ENCODE measurements around the gene GALNT2. TPM values are rescaled to one million over a fixed set of nuclear protein-coding genes. Genes with fewer than 3 reads are reported as not detected.
A peak's percentile ranks its signal among the peaks of the same experiment; 100 is the strongest.

GALNT2 gene
- total and polyA plus RNA-seq, 7 donors, result 43.7 to 88.7 (median 75.7) TPM

DNA sequence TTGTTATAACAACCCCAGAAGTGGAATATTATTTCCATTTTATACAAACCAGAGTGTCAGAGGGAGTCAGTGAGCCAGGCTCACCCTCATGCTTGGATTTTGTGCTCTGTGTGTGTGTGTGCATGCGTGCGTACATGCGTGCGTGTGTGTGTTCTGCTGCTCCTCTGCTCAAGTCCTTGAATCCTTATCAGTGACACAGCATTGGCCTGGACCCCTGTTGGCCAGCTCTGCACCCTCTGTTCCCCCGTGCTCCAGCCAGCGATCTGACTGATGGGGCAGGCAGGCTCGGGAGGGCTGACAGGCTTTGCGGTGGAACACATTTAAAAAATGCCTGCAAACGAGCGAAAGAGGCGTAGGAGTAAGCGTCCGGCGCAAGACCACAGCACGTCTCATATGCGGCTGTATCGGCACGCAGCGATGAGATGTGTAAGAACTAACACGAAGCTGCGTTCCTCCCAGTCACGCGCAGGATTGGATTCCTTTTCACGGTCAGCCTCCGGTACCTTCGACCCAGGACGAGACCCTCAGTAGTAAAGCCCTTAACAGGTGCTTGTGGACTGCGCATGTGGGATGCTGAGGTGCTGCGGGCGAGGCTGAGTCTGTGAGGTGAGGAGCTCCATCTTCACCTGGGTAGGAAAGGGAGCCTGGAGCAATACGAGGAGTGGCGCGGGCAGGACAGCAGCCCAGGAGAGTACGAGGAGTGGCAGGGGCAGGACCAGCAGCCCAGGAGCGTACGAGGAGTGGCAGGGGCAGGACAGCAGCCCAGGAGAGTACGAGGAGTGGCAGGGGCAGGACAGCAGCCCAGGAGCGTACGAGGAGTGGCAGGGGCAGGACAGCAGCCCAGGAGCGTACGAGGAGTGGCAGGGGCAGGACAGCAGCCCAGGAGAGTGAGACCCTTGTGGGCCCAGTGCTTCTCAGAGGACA is 130.9 kb downstream of the GALNT2 start:
- WGBS, 3 donors, result 93 to 94% (median 93%) methylated on average over 41 of the region's 41 CpGs
- peaks cover 21% of the 10 kb centered on the region for H3K4me1 ChIP-seq
- H3K27ac ChIP-seq, result no peak overlapping the region
- DNase-seq, result no peak
- ATAC-seq, result no peak
- H3K9me3 ChIP-seq, result no peaks in the 10 kb centered on the region
- no peak overlapping the region for H3K4me3 ChIP-seq
- peaks cover 0 to 5% of the 10 kb centered on the region in 2 donors for H3K36me3 ChIP-seq (ENCODE audit: insufficient read depth in 1 of 2, low read depth in 1 of 2)
- no peaks in the 10 kb centered on the region for H3K27me3 ChIP-seq (ENCODE audit: insufficient read depth in 3 of 3, low read length in 2 of 3)
- TF ChIP-seq, protein P1, sequence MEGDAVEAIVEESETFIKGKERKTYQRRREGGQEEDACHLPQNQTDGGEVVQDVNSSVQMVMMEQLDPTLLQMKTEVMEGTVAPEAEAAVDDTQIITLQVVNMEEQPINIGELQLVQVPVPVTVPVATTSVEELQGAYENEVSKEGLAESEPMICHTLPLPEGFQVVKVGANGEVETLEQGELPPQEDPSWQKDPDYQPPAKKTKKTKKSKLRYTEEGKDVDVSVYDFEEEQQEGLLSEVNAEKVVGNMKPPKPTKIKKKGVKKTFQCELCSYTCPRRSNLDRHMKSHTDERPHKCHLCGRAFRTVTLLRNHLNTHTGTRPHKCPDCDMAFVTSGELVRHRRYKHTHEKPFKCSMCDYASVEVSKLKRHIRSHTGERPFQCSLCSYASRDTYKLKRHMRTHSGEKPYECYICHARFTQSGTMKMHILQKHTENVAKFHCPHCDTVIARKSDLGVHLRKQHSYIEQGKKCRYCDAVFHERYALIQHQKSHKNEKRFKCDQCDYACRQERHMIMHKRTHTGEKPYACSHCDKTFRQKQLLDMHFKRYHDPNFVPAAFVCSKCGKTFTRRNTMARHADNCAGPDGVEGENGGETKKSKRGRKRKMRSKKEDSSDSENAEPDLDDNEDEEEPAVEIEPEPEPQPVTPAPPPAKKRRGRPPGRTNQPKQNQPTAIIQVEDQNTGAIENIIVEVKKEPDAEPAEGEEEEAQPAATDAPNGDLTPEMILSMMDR (IDR thresholded peaks at IDR 0.05), result no peak
- intact Hi-C loops (cut with DNase I), result loop anchor here in 1 of 2 donors (10.0 kb wide), 1 partner anchor 343 kb away; no protein-coding TSS in a partner anchor

- H3K4me3 ChIP-seq, result no peak overlapping the region
- no peaks in the 10 kb centered on the region for H3K27me3 ChIP-seq (ENCODE audit: insufficient read depth in 3 of 3, low read length in 2 of 3)
- ATAC-seq, result no peak
- peaks cover 25% of the 10 kb centered on the region for H3K4me1 ChIP-seq
- no peaks in the 10 kb centered on the region for H3K9me3 ChIP-seq
- H3K27ac ChIP-seq, result no peak overlapping the region
- H3K36me3 ChIP-seq (ENCODE audit: insufficient read depth in 1 of 2, low read depth in 1 of 2), result peaks cover under 1 to 14% of the 10 kb centered on the region in 2 donors
- intact Hi-C loops (cut with DNase I), result loop anchor here in 1 of 2 donors (10.0 kb wide), 1 partner anchor 344 kb away; no protein-coding TSS in a partner anchor
- no peak for DNase-seq
- 86 to 93% (median 90%) methylated on average over 7 of the region's 7 CpGs for WGBS, 3 donors
- TF ChIP-seq, protein P1 (IDR thresholded peaks at IDR 0.05), result no peak
Observed at GRCh38 chr1:230199034-230199433, 132.0 kb downstream of the GALNT2 start.

GRCh38 chr1:230199554-230199953 is 132.5 kb downstream of the GALNT2 start:
- H3K27ac ChIP-seq, result no peak overlapping the region

DNA sequence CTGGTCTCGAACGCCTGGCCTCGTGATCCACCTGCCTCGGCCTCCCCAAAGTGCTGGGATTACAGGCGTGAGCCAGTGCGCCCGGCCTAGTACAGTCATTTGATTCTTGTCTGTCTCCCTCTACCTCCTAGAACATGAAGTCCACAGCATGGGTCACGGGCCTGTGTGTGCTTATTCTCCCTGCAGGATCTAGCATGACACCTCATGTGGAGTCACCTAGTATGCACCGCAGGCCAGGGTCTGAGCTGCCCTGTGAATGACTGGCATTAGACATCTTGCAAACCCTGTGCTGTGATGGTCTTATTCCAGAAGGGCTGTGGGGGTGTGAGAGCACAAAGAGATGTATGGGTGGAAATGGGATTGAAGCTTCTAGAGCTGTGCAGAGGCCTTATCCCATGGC is 133.2 kb downstream of the GALNT2 start:
- Histone ChIP-seq H3K27ac (no peak overlapping the region), H3K9me3 (no peaks in the 10 kb centered on the region), H3K36me3 (ENCODE audit: insufficient read depth in 1 of 2, low read depth in 1 of 2) (peaks cover 2 to 16% of the 10 kb centered on the region in 2 donors), H3K4me1 (peaks cover 32% of the 10 kb centered on the region), H3K4me3 (no peak overlapping the region), H3K27me3 (ENCODE audit: insufficient read depth in 3 of 3, low read length in 2 of 3) (no peaks in the 10 kb centered on the region)
- ATAC-seq, result peak in 2 of 4 donors; percentile 29 to 44
- WGBS, 3 donors, result 84 to 96% (median 95%) methylated on average over 9 of the region's 9 CpGs
- no peak for DNase-seq
- intact Hi-C loops (cut with DNase I), result loop anchor here in 1 of 2 donors (5.0 kb wide), 1 partner anchor 43 kb away; no protein-coding TSS in a partner anchor
- TF ChIP-seq, protein P1 (IDR thresholded peaks at IDR 0.05), result no peak

More at GRCh38 chr1:230199554-230199953, 132.5 kb downstream of the GALNT2 start:
- Histone ChIP-seq H3K27me3 (ENCODE audit: insufficient read depth in 3 of 3, low read length in 2 of 3) (no peaks in the 10 kb centered on the region), H3K36me3 (ENCODE audit: insufficient read depth in 1 of 2, low read depth in 1 of 2) (peaks cover 2 to 16% of the 10 kb centered on the region in 2 donors), H3K4me3 (no peak overlapping the region), H3K9me3 (no peaks in the 10 kb centered on the region), H3K4me1 (peaks cover 26% of the 10 kb centered on the region)
- WGBS, 3 donors, result 96 to 100% (median 98%) methylated on average over 4 of the region's 4 CpGs
- no peak for DNase-seq
- intact Hi-C loops (cut with DNase I), result loop anchor here in 1 of 2 donors (10.0 kb wide), 1 partner anchor 345 kb away; no protein-coding TSS in a partner anchor
- ATAC-seq, result no peak
- TF ChIP-seq, protein P1 (IDR thresholded peaks at IDR 0.05), result no peak

All from psoas muscle (tissue), 8 donors.